A549 (cell line): ENCODE results near the gene ENPP3.

Source experiments
- CHD2 ChIP-seq: fragments of 150-350 bp; IDR thresholded peaks from 2 replicates; pipeline ENCODE4 v1.6.1; 2014; ENCODE audit warnings: low read length; ENCODE audit not compliant: partially characterized antibody
- RFX5 ChIP-seq: fragments of 450-650 bp; IDR thresholded peaks from 2 replicates; pipeline ENCODE4 v1.7.1; 2014; ENCODE audit warnings: antibody characterized with exemption, mild to moderate bottlenecking, moderate library complexity
- SREBF2 ChIP-seq: fragments of 450-650 bp; IDR thresholded peaks from 2 replicates; pipeline ENCODE4 v1.6.1; 2014; ENCODE audit warnings: mild to moderate bottlenecking, moderate library complexity
- TP53 ChIP-seq: fragments of 250-450 bp; sonication (Bioruptor Pico); IDR thresholded peaks from 2 replicates; pipeline ENCODE4 v1.5.0; 2021; ENCODE audit warnings: mild to moderate bottlenecking, moderate library complexity
- ZNF302 ChIP-seq: fragments of 250-450 bp; sonication (Bioruptor Pico); IDR thresholded peaks from 2 replicates; pipeline ENCODE4 v1.9.0; 2021; ENCODE audit warnings: inconsistent platforms, mild to moderate bottlenecking, moderate library complexity
- TF ChIP-seq, protein P1 (sequence below): IDR thresholded peaks from 2 replicates; pipeline ENCODE4 v1.6.1; 2012

- TF ChIP-seq SREBF2: no peak
- TF ChIP-seq CHD2: no peak
- TF ChIP-seq ZNF302 (CRISPR knock-in tag): no peak
- TF ChIP-seq, protein P1, sequence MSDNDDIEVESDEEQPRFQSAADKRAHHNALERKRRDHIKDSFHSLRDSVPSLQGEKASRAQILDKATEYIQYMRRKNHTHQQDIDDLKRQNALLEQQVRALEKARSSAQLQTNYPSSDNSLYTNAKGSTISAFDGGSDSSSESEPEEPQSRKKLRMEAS: no peak
- TF ChIP-seq RFX5: no peak
- no peak for TF ChIP-seq TP53 (CRISPR knock-in tag)
Measured at GRCh38 chr6:131644921-131645320, 7.8 kb downstream of the ENPP3 start.
